ENCODE measurements around the gene SLC22A8. TPM values are rescaled to one million over a fixed set of nuclear protein-coding genes. Genes with fewer than 3 reads are reported as not detected.

Gene SLC22A8
- total and polyA plus RNA-seq, 2 of the 4 experiments (the other 2 are of a cell fraction) = not detected

DNA sequence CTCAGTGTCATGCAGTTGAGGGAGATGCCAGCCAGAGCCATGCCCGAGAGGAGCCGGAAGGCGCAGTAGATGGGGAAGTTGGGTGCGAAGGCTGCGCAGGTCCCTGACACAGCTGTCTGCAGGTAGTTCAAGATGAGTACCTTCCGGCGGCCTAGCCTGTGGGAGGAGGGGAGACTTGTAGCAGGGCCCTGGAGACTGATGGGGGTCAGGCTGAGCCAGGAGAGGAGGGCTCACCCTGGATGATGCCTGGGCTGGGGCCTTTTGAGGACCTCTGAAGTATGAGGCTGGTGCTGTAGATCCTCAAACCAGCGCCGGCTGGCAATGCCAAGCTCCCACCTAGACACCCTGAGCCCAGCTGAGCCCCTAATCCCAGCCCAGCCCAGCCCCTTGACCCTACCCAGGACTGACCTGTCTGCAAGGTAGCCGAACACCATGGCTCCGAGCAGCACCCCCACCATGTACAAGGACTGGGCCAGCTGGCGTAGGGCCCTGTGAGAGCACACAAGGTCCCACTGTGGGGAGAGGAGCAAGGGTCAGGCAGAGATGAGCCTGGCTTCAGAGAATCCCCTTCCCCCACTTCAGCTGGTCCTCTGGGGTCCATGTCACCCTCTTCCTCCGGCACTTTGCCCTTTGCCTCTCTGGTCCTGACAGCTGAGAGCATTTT is 32.0 kb downstream of the SLC22A8 start:
- Histone ChIP-seq H2AFZ (replicated peaks; ENCODE audit: low read length, poor library complexity) (no peak overlapping the region), H3K4me3 (ENCODE audit: insufficient read depth, low read depth, low read length) (no peak overlapping the region), H3K27me3 (ENCODE audit: control insufficient read depth, insufficient read depth, low read length) (peaks cover 2% of the 10 kb centered on the region), H4K91ac (ENCODE audit: insufficient read depth, low read depth, low read length) (no peak overlapping the region), H3K4me1 (ENCODE audit: control insufficient read depth, insufficient read depth, low read length) (no peaks in the 10 kb centered on the region), H3K27ac (ENCODE audit: insufficient read depth, low read length) (no peak overlapping the region), H2BK15ac (ENCODE audit: low read depth, low read length) (no peak overlapping the region), H3K23ac (ENCODE audit: low read depth, low read length) (no peak overlapping the region), H3K4ac (ENCODE audit: low read depth, low read length) (no peak overlapping the region), H2BK120ac (ENCODE audit: low read depth, low read length) (no peak overlapping the region), H3K79me1 (ENCODE audit: low read depth in 1 of 2, low read length in 2 of 2) (no peaks in the 10 kb centered on the region), H2AK5ac (ENCODE audit: low read depth, low read length) (no peak overlapping the region), H2AK9ac (replicated peaks; ENCODE audit: low read depth, low read length, poor library complexity) (no peak overlapping the region), H3K9ac (ENCODE audit: low read depth, low read length) (no peak overlapping the region), H4K8ac (ENCODE audit: low read depth in 2 of 2, low read length in 2 of 2) (no peak overlapping the region), H3K4me2 (ENCODE audit: low read depth, low read length) (no peak overlapping the region), H4K5ac (ENCODE audit: low read depth, low read length) (no peak overlapping the region), H3K14ac (replicated peaks; ENCODE audit: low read depth, low read length) (no peak overlapping the region), H2BK5ac (ENCODE audit: low read depth, low read length, poor library complexity, severe bottlenecking) (no peak overlapping the region), H3K56ac (ENCODE audit: extremely low read depth, insufficient read depth, low read length) (no peak overlapping the region), H4K20me1 (ENCODE audit: insufficient read depth, low read length) (no peaks in the 10 kb centered on the region), H3K9me3 (ENCODE audit: control insufficient read depth, insufficient read depth, low read length) (no peaks in the 10 kb centered on the region), H3K9me1 (ENCODE audit: insufficient read depth, low read length) (no peaks in the 10 kb centered on the region), H3K18ac (ENCODE audit: low read depth, low read length) (no peak overlapping the region), H2BK20ac (ENCODE audit: low read depth, low read length) (no peak overlapping the region), H3K36me3 (ENCODE audit: control insufficient read depth, insufficient read depth, low read length) (no peaks in the 10 kb centered on the region)
- dilution Hi-C loops (cut with HindIII; ENCODE audit: low sequenced_read_pairs, unreplicated experiment) = no loop called here
- BruUV-seq (replicated peaks) = no TSS peak
- CTCF ChIA-PET = no interaction called here
- WGBS, 2 experiments (ENCODE audit: extremely low coverage in 2 of 2, insufficient read length in 1 of 2) = 68% methylated on average over 8 of the region's 13 CpGs; no CpG with 5 or more reads in 1 of the 2 experiments
- in situ Hi-C loops (cut with MboI; ENCODE audit: low sequenced_read_pairs) = no loop called here
- POLR2A ChIA-PET (ENCODE audit: unreplicated experiment) = no interaction called here
- TF ChIP-seq RCOR1 (IDR thresholded peaks at IDR 0.05; ENCODE audit: insufficient replicate concordance, low read length) (no peak), RFX5 (IDR thresholded peaks at IDR 0.05; ENCODE audit: low read depth, low read length) (no peak)
- TF ChIP-seq, protein P1, sequence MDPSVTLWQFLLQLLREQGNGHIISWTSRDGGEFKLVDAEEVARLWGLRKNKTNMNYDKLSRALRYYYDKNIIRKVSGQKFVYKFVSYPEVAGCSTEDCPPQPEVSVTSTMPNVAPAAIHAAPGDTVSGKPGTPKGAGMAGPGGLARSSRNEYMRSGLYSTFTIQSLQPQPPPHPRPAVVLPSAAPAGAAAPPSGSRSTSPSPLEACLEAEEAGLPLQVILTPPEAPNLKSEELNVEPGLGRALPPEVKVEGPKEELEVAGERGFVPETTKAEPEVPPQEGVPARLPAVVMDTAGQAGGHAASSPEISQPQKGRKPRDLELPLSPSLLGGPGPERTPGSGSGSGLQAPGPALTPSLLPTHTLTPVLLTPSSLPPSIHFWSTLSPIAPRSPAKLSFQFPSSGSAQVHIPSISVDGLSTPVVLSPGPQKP (IDR thresholded peaks at IDR 0.05; ENCODE audit: borderline replicate concordance, low read depth, low read length) = no peak
- intact Hi-C loops (cut with micrococcal nuclease) = no loop called here
- DNase-seq (no peak), ATAC-seq (ENCODE audit: low read depth) (no peak)

Measured in IMR-90 (cell line).